GM21447 (cell line): Measurements from ENCODE around the gene COMTD1.
A peak's percentile ranks its signal among the peaks of the same experiment; 100 is the strongest.
"Not testable (repeated sequence)": the region's sequence is repeated elsewhere in the genome, so short reads cannot be mapped to it uniquely, and the experiment has no call there.

ENCODE experiments used
- ATAC-seq: cut with Tn5 transposase; IDR thresholded peaks from one replicate; pipeline ENCODE4 v1.9.1; 2021; ENCODE audit not compliant: unreplicated experiment

The COMTD1 gene

GRCh38 chr10:75223507-75223906 lies 12.2 kb downstream of the COMTD1 start:
- no peak for ATAC-seq

- not testable (repeated sequence) for ATAC-seq
Measured at GRCh38 chr10:75221492-75221891, 14.3 kb downstream of the COMTD1 start.

GRCh38 chr10:75220274-75220673 lies 15.5 kb downstream of the COMTD1 start:
- no peak for ATAC-seq

- ATAC-seq = no peak
Measured at GRCh38 chr10:75212343-75212742, 23.4 kb downstream of the COMTD1 start.

DNA sequence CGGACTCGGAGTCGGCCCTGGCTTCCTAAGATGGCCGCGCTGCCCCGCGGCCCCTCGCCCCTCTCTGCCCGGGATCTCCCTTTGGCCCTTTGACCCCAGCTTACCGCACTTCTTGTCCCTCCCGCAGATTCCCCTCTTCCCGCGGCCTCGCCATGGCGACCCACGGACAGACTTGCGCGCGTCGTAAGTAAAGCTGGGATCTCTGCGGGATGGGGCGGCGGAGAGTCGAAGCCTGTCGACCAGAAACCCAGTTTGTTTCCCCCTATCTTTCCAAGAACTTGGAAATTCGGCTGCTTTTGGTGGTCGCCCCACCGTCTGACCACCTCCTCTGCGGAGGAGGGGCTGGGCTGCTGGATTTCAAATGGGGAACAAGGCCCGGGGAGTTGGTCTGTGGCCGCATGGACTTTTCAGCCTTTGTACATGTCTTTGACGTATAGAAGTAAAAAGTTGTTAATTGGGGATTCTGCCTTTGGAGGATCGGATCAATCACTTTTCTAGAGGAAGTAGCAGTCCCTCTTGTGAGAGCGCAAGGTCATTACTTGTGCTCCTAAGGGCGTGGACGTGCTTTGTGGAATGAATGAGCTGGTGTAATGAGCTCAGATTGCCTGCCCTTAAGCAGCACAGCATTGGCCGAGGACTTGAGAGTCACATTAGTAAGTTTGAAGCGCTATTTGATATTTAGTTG lies 24.6 kb downstream of the COMTD1 start:
- no peak for ATAC-seq

- peak; percentile 76 for ATAC-seq
Measured at GRCh38 chr10:75210282-75211006, 25.3 kb downstream of the COMTD1 start, which contains the start of gene VDAC2. VDAC2 (plus strand) TSS chr10:75210796; CDS start chr10:75211159, 363 bp downstream.

GRCh38 chr10:75209921-75210281 lies 25.9 kb downstream of the COMTD1 start:
- ATAC-seq = peak; percentile 50

DNA sequence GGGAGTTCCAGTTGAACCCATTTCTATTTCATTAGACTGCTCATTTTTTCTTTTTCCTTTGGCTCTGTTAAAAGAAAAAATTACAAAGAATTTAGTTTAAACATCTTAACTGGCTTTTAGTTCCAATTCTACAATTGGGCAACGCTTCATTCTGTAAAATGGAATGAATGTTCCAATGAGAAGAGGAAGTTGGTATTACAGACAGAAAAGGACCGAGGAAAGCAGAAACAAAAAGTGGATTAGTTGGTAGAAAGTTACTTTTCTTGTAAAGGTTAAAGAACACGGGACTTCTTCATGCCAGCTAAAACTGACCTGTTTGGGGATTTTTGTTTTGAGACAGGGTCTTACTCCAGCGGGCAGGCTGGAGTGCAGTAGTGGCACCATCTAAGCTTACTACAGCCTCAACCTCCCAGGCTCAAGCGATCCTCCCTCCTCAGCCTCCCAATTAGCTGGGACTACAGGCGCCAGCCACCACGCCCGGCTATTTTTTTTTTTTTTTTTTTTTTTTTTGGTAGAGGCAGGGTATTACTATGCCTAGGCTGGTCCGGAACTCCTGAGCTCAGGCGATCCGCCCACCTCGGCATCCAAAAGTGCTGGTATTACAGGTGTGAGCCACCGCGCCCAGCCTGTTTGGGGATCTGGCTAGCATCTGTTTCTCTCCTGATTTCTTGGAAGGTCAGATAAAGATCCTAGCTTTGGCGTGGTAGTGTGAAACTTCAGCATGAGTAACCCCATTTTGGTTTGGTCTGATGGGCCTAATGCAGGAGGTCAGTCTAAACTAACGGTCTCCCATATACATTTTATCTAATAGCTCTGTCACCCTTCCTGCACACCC lies 26.5 kb downstream of the COMTD1 start:
- ATAC-seq = no peak

DNA sequence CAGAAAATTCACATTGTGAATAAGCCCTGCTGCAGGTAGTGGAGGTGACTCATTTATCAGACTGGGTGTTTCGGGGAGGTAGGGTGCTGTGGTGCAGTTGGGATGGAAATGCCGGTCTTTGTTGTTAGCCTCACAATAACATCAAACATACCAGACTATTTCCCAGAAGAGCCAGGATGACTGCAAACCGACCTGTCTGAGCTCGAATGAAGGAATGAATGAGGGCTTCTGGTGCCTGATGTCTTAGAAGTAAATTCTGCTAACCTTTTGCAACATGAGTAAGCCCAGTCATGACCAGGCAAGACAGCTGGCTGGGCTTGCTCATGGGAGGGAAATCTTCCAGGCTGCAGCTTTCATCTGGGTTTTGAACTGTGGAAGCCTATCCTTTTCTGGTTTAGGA lies 27.6 kb downstream of the COMTD1 start:
- no peak for ATAC-seq

- no peak for ATAC-seq
Measured at GRCh38 chr10:75207857-75208144, 28.0 kb downstream of the COMTD1 start.

GRCh38 chr10:75207079-75207856 lies 28.5 kb downstream of the COMTD1 start:
- ATAC-seq = no peak

DNA sequence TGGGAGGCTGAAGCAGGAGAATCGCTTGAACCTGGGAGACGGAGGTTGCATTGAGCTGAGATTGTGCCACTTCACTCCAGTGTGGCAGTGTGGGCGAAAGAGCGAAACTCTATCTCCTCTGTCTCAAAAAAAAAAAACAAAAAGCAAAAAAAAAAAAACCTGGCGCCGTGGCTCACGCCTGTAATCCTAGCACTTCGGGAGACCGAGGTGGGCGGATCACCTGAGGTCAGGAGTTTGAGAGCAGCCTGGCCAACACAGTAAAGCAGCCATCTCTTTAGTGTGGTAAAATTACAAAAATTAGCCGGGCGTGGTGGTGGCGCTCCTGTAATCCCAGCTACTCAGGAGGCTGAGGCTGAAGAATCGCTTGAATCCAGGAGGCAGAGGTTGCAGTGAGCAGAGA lies 29.1 kb downstream of the COMTD1 start:
- not testable (repeated sequence) for ATAC-seq

GRCh38 chr10:75205908-75206307 lies 29.8 kb downstream of the COMTD1 start:
- ATAC-seq = no peak

DNA sequence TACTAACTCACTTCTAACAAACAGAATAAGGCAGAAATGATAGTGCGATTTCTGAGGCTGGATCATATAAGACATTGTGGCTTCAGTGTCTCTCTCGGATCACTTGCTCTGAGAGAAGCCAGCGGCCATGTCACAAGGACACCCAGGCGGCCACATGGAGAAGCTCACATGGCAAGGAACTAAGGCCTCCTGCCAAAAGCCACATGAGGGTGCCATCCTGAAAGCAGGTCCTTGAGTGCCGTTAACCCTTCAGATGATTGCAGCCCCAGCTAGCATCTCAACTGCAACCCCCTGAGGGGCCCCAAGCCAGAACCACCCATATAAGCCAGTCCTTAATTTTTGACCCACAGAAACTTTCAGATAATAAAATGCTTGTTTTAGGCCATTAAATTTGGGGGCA lies 32.0 kb downstream of the COMTD1 start:
- ATAC-seq = no peak

GRCh38 chr10:75203046-75203620 lies 32.6 kb downstream of the COMTD1 start:
- not testable (repeated sequence) for ATAC-seq

DNA sequence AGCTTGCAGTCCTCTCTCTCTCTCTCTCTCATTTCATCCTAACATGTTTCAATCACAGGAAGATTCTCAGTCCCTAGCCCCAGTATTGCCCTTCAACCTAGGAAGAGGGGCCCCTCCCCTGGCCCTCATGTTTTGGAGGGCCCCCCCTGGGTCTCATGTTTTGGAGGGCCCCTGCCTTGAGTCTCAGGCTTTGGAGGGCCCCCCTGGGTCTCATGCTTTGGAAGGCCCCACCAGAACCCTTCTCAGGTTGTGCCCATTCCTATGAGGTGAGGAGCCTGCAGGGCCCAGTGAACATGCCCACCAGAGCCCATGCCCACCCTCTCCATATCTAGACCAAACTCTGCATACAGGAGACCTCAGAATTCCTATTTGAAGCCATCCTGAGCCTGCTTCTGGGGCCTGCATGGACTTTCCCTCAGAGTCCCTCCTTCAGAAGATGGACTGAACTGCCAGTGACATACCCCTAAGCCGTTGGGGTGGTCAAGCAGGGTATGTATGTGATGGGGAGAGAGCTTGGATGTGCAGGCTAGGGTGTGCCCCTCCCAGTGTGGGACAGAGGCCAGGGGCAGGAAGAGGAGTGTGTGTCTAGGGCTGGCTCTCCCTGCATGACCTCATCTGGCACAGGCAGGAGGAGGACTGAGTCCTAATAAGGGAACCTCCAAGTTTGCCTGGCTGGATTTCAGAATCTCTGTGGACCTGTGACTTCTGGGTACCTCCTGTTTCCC lies 33.3 kb downstream of the COMTD1 start:
- no peak for ATAC-seq

DNA sequence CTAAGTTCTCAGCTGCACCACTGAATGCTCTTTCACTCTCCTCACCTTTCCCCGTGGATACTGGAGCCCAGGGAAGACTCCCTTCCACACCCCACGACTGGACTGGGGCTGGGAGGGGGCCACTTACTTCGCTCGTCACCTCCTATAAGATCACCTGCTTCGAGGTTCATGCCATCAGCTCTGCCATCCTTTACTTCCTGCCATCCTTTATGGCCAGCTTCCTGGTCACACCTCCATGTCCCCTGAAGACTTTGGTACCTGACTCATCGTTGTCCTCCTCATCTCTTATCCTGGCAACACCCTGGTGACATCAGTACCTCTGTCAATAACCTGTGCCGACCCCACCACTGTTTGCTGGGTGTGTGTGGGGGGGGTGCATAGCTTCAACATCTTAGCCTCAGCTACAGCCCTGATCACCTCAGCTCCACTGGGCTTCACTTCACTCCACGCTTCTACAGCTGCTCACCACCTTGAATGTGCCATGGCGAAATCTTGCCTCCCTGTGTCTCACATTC lies 33.9 kb downstream of the COMTD1 start:
- no peak for ATAC-seq

GRCh38 chr10:75199949-75200348 lies 35.8 kb downstream of the COMTD1 start:
- not testable (repeated sequence) for ATAC-seq

DNA sequence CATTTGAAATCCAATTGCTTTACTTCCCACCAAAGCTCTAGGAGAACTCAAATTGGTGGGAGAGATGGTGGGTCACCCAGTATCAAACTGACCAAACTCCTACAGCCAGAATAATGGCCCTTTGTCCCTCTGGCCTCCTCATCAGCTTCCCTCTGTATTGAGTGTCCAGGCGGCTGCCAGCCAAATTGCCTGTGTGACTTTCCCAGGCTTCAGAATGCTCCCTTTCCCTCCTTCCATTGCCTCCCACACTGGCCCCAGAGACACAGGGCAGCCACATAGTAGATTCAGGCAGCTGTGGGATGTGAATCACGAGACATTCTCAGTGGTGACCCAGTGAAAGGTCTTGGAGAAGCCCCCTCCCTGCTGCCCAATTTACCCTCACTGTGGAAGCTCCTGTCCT lies 37.9 kb downstream of the COMTD1 start:
- ATAC-seq = no peak

DNA sequence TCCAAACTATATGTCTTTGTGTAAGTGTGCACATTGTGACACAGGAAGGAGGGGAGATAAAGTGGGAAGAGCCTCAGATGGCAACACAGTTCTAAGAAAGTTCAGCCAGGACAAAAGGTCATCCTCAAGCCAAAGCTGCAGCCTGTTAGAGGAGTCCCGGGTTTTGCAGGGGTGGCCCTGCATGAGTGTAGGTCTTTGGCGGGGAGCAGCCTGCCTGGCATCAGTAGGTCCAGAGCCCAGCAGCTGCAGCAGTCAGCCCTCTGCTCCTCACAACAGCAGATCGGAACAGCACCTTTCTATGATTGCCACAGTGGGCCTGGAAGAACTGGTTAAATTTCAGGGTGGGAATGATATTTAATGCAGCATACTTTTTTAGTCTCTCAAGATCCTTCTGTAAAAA lies 38.7 kb downstream of the COMTD1 start:
- ATAC-seq = no peak
